C4-2B (cell line): ENCODE measurements around the gene MYO1E.

Source experiments
- H3K27ac ChIP-seq: fragments of 450-650 bp; 2 replicates; pipeline ENCODE4 v1.5.1; 2017
- ZFX ChIP-seq: fragments of 450-650 bp; IDR thresholded peaks from 2 replicates; pipeline ENCODE4 v1.6.1; 2017
- TF ChIP-seq, protein P1 (sequence below): fragments of 450-650 bp; conservative IDR thresholded peaks from 2 replicates; pipeline ENCODE4 v1.5.1; 2017; ENCODE audit warnings: mild to moderate bottlenecking

MYO1E gene

DNA sequence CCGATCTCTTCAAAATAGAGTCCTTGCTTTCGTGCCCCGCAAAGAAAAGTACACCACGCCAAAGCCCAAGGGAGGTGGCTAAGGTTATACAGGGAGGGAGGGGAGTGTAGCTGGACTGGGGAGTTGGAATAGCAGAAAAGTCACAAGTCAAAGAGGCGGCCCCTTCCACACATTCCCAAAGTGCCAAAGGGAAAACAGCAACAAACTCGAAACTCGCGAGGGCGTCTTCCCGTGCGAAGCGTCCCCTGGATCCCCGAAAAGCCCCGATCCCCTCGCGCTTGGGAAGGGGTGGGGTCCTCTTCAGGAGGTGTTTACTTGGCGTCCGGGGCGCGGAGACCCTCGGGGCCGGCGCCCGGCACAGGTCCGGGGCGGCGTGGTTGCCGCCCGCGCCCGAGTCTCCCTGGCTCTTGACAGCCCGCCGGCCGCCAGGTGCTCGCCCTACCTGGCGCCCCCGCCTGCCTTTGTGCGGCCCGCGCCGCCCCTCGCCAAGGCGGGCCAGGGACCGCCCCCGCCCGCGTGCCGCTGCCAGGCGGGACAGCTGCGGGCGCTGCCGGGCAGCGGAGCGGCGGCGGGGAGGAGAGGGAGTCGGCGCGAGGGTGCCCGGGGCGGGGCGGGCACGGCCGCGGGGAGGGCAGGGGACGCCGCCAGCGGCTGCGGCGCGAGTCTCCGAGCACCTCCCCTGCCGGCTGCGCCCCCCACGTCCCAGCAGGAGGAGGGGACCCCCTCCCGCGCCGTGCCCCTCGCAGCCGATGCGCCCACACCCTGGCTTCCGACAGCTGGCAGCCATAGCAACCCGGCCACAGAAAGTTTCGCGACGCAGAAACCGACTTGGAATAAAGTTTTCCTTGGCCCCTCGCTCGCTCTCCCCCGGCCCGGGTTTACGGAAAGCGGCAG, 966 bp downstream of the MYO1E start:
- TF ChIP-seq ZFX = no peak
- TF ChIP-seq, protein P1, sequence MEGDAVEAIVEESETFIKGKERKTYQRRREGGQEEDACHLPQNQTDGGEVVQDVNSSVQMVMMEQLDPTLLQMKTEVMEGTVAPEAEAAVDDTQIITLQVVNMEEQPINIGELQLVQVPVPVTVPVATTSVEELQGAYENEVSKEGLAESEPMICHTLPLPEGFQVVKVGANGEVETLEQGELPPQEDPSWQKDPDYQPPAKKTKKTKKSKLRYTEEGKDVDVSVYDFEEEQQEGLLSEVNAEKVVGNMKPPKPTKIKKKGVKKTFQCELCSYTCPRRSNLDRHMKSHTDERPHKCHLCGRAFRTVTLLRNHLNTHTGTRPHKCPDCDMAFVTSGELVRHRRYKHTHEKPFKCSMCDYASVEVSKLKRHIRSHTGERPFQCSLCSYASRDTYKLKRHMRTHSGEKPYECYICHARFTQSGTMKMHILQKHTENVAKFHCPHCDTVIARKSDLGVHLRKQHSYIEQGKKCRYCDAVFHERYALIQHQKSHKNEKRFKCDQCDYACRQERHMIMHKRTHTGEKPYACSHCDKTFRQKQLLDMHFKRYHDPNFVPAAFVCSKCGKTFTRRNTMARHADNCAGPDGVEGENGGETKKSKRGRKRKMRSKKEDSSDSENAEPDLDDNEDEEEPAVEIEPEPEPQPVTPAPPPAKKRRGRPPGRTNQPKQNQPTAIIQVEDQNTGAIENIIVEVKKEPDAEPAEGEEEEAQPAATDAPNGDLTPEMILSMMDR = no peak
- peak overlapping the region; percentile 71 for H3K27ac ChIP-seq

DNA sequence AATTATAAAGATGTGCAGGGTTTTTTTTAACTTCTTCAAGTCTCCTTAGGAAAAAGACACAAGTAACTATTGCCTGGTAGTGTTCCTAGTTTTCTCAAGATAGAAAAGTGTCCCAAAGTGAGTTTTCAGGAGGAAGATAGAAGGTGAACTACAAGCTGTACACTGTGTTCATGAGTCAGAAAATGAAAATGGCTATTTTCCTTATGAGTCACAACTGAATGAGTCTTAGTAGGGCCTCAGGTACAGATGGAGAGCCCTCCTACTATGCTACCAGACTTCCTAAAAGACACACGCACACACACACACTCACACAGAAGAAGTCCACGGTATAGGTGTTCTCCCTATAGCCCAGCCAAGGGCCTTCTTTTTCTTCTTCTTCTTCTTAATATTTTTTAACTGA, 3.1 kb downstream of the MYO1E start:
- H3K27ac ChIP-seq = no peak overlapping the region
- TF ChIP-seq, protein P1 = no peak
- TF ChIP-seq ZFX = no peak

DNA sequence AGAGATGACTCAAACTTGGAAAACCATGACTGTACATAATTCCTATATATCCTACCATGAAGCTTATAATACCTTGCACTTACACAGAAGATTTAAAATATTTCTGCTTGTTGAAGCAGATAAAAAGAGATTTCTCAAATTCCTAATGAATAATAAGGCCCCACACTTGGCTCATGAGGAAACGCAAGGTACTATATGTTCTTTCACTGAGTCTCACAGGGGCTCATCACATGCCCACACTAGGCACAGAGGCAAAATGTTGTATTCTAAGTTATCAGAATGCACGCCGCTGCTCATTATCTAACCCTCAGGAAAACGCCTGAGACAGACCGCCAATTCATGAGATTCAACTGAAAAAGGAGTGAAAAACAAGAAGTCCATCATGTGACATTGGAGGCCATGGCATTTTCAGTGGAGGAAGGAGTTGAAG, 5.6 kb downstream of the MYO1E start:
- TF ChIP-seq, protein P1 = no peak
- no peak for TF ChIP-seq ZFX
- no peak overlapping the region for H3K27ac ChIP-seq

DNA sequence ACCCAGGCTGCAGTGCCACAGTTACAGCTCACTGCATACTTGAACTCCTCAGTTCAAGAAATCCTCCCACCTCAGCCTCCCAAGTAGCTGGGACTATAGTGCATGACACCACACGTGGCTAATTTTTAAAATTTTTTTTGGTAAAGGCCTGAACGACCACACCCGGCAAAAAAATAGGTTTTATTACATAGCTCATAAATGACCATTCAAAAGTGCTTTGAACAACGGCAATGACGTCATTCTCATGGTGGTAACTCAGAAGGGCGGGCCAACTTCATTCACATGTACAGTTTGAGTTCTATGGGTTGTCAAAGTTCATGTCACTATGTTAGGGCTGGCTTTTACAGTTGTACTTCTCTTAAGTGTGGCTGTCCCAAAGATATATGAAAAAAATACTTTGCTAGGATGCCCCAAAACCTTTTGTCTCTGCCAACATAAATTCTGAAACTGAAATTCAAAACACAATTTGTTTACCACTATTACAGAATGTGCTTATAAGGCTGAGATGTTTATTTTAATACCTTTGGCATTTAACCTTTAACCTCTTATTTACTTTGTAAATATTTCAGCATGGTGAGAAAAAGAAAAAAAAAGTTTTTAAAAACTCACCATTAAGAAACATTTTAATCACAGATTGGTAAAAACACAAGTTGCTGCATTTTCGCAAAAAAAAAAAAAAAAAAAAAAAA, 6.2 kb downstream of the MYO1E start:
- no peak overlapping the region for H3K27ac ChIP-seq
- TF ChIP-seq, protein P1 = no peak
- no peak for TF ChIP-seq ZFX

DNA sequence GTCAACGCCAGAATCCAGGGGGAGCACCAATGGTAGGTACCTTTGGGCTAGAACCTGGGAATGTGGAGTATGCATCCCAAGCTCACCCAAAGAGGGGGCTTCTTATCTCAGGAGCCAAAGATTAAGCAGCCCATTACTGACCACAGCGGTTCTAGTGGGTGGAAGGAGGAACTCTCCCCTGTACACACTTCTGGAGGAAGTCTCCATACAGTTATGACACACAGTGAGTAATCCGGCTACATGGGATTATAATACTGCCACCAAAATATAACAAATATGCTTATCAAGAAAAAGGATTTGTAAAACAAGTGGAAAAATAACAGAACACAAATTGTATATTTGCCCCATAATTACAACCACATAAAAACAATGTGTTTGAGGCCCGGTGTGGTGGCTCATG, 8.4 kb downstream of the MYO1E start:
- H3K27ac ChIP-seq = no peak overlapping the region
- TF ChIP-seq, protein P1 = no peak
- TF ChIP-seq ZFX = no peak

DNA sequence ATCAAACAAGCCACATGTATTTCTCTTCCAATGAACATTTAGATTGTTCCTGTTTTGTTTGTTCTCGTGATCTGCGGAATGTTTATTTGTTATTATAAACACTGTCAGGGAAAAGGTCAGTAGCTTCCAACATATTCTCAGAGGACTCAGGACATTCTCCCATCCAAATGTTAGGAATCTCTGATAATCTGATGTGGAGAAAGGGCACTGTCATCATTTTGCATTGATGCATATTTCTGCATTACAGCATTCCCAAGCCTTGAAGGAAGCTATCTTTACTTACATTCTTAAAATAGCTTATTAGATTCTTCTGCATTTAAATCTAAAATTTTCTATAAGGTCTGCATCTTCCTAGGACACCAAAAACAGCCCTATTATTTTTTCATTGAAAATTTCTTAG, 10.3 kb downstream of the MYO1E start:
- no peak overlapping the region for H3K27ac ChIP-seq
- TF ChIP-seq, protein P1 = no peak
- no peak for TF ChIP-seq ZFX

DNA sequence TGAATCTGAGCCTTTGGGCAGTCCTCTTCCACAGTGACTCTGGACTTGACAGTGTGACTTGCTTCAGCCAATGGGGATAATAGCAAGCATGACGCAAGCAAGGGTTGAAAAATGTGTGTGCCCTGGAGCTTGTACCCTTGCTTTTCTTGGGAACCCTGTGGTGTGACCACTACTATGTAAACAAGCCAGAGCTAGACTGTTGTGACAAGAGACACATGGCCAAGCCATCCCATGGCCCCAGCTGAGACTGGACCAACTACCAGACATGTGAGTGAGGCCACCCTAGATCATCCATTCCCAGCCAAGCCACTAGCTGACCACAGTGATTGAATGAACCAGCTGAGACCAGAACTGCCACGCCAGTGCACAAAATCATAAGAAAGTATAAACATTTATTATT, 11.8 kb downstream of the MYO1E start:
- no peak for TF ChIP-seq ZFX
- TF ChIP-seq, protein P1 = no peak
- H3K27ac ChIP-seq = no peak overlapping the region
